HG03575 (cell line): Measurements from ENCODE around the gene E2F8.

Experiments used
- ATAC-seq: cut with Tn5 transposase; IDR thresholded peaks from one replicate; pipeline ENCODE4 v1.9.1; 2021; ENCODE audit not compliant: unreplicated experiment, insufficient number of reproducible peaks, low FRiP score; ENCODE audit errors: extremely low read depth

The E2F8 gene

GRCh38 chr11:19226378-19227195 lies 14.2 kb downstream of the E2F8 start:
- ATAC-seq, result no peak

GRCh38 chr11:19225581-19225980 lies 15.2 kb downstream of the E2F8 start:
- no peak for ATAC-seq

- ATAC-seq, result no peak
These were observed 15.6 kb downstream of the E2F8 start for GRCh38 chr11:19225123-19225522.

- no peak for ATAC-seq
These were observed 19.6 kb downstream of the E2F8 start for GRCh38 chr11:19220903-19221724.

- no peak for ATAC-seq
These were observed 21.8 kb downstream of the E2F8 start for GRCh38 chr11:19218786-19219460.

GRCh38 chr11:19218216-19218615 lies 22.5 kb downstream of the E2F8 start:
- ATAC-seq, result no peak

- ATAC-seq, result no peak
These were observed 23.9 kb downstream of the E2F8 start for GRCh38 chr11:19216709-19217374.

- ATAC-seq, result no peak
These were observed 24.7 kb downstream of the E2F8 start for GRCh38 chr11:19216021-19216420.

GRCh38 chr11:19209617-19210370 lies 31.0 kb downstream of the E2F8 start:
- ATAC-seq, result no peak

- no peak for ATAC-seq
These were observed 31.7 kb downstream of the E2F8 start for GRCh38 chr11:19208959-19209546.

- no peak for ATAC-seq
These were observed 32.6 kb downstream of the E2F8 start for GRCh38 chr11:19208181-19208580.

GRCh38 chr11:19204836-19205235 lies 35.9 kb downstream of the E2F8 start:
- ATAC-seq, result no peak

- ATAC-seq, result no peak
These were observed 38.8 kb downstream of the E2F8 start, which contains the start of gene CSRP3 for GRCh38 chr11:19201737-19202605. CSRP3 (minus strand) TSS chr11:19201983; CDS start chr11:19192448, 9,535 bp downstream.

GRCh38 chr11:19200410-19201201 lies 40.1 kb downstream of the E2F8 start:
- no peak for ATAC-seq

GRCh38 chr11:19199771-19200170 lies 41.0 kb downstream of the E2F8 start:
- ATAC-seq, result no peak

GRCh38 chr11:19199048-19199447 lies 41.7 kb downstream of the E2F8 start:
- no peak for ATAC-seq
